GM04503 (cell line): ENCODE measurements around the gene PRKCQ.
"Not testable (repeated sequence)": the region's sequence is repeated elsewhere in the genome, so short reads cannot be mapped to it uniquely, and the experiment has no call there.

ENCODE experiments used
- DNase-seq: peaks from one replicate; pipeline ENCODE4 v3.0.0-alpha.2; 2012; ENCODE audit warnings: low read depth

The PRKCQ gene

GRCh38 chr10:6455592-6455991 lies 124.5 kb downstream of the PRKCQ start:
- no peak for DNase-seq

- no peak for DNase-seq
Measured at GRCh38 chr10:6446711-6447110, 133.4 kb downstream of the PRKCQ start.

GRCh38 chr10:6445671-6446316 lies 134.3 kb downstream of the PRKCQ start:
- DNase-seq: no peak

- not testable (repeated sequence) for DNase-seq
Measured at GRCh38 chr10:6439875-6440274, 140.2 kb downstream of the PRKCQ start.

GRCh38 chr10:6431861-6432260 lies 148.2 kb downstream of the PRKCQ start:
- no peak for DNase-seq

- no peak for DNase-seq
Measured at GRCh38 chr10:6431186-6431585, 148.9 kb downstream of the PRKCQ start.

GRCh38 chr10:6430423-6430980 lies 149.6 kb downstream of the PRKCQ start:
- no peak for DNase-seq

GRCh38 chr10:6427357-6427959 lies 152.6 kb downstream of the PRKCQ start:
- no peak for DNase-seq

- no peak for DNase-seq
Measured at GRCh38 chr10:6426317-6426716, 153.8 kb downstream of the PRKCQ start.

- DNase-seq: no peak
Measured at GRCh38 chr10:6423413-6424170, 156.5 kb downstream of the PRKCQ start.

- no peak for DNase-seq
Measured at GRCh38 chr10:6423004-6423403, 157.1 kb downstream of the PRKCQ start.

- no peak for DNase-seq
Measured at GRCh38 chr10:6418613-6419216, 161.4 kb downstream of the PRKCQ start.

GRCh38 chr10:6418167-6418566 lies 161.9 kb downstream of the PRKCQ start:
- DNase-seq: no peak

- no peak for DNase-seq
Measured at GRCh38 chr10:6416892-6417512, 163.1 kb downstream of the PRKCQ start.

- DNase-seq: no peak
Measured at GRCh38 chr10:6411436-6411835, 168.6 kb downstream of the PRKCQ start.

- DNase-seq: no peak
Measured at GRCh38 chr10:6410830-6411229, 169.2 kb downstream of the PRKCQ start.

- DNase-seq: no peak
Measured at GRCh38 chr10:6409971-6410643, 170.0 kb downstream of the PRKCQ start.

- no peak for DNase-seq
Measured at GRCh38 chr10:6408799-6409198, 171.3 kb downstream of the PRKCQ start.

- DNase-seq: no peak
Measured at GRCh38 chr10:6407034-6407721, 172.9 kb downstream of the PRKCQ start.

- DNase-seq: no peak
Measured at GRCh38 chr10:6406220-6407033, 173.6 kb downstream of the PRKCQ start.
